H1 (cell line): ENCODE results near the gene PTPRO. TPM values are rescaled to one million over a fixed set of nuclear protein-coding genes. Genes with fewer than 3 reads are reported as not detected.

Source experiments
- CHD1 ChIP-seq: IDR thresholded peaks from 2 replicates; pipeline ENCODE4 v1.6.1; 2012; ENCODE audit warnings: low read depth, low read length, improper control_type of control experiment
- JUND ChIP-seq: IDR thresholded peaks from 2 replicates; pipeline ENCODE4 v1.6.1; 2011; ENCODE audit warnings: mild to moderate bottlenecking, improper control_type of control experiment, low read length
- polyA plus RNA-seq, 7 experiments: library from polyadenylated mRNA; depleted of rRNA in 3 of 7; stranded (reverse) in 5 of 7; unstranded in 2 of 7; fragments of >200 nt in 5 of 7; fragments of 200-250 nt in 2 of 7; gene quantifications; 1 replicate in 5 of 7; 2 replicates in 1 of 7; 4 replicates in 1 of 7; pipeline versions ENCODE4 v1.2.1 to v1.2.3, GENCODE V29; 2011 to 2013; ENCODE audit warnings: missing spikeins in 2 of 7, mixed read lengths in 2 of 7
- total RNA-seq: library from RNA; stranded (reverse); fragmentation: NEBNext Ultra II Directional; extraction: Animal tissue kit (Norgen Biotek cat#: 25700); gene quantifications from 2 replicates; pipeline ENCODE4 v1.2.1, GENCODE V29; 2021

Gene PTPRO
- total and polyA plus RNA-seq, 2 of the 8 experiments (the other 6 are each of a cell fraction or from before 2014, with no cell fraction given) = 0.73 to 1.7 TPM

DNA sequence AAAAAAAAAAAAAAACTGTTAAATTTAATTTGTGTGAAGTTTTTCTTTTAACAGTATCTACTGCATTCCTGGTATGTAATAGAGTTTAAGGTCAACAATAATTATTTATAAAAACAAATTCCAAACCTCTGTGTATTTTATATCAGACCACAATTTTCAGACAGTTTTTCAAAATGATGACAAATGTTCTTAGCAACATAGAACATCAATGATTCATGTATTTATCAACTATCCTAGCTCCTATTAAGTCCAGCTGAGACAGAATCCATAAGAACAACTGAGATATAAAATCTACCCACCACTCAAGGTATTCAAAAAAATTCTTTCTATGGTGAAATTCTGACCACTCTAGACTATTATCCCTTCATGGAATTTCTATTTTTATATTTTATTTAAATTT, 322.4 kb downstream of the PTPRO start (continued):
- TF ChIP-seq JUND = no peak
- TF ChIP-seq CHD1 = no peak
